IPS-18a (cell line): ENCODE data around the gene RANBP6.
"Not testable (repeated sequence)": the region's sequence is repeated elsewhere in the genome, so short reads cannot be mapped to it uniquely, and the experiment has no call there.

Source experiments
- H3K27ac ChIP-seq: one replicate; pipeline ENCODE4 v1.5.1; 2013; ENCODE audit warnings: low read length
- H3K27me3 ChIP-seq: one replicate; pipeline ENCODE4 v1.6.1; 2013; ENCODE audit warnings: mild to moderate bottlenecking, low read length; ENCODE audit not compliant: control insufficient read depth, insufficient read depth
- H3K36me3 ChIP-seq: one replicate; pipeline ENCODE4 v1.6.1; 2013; ENCODE audit warnings: low read depth, low read length; ENCODE audit not compliant: control insufficient read depth
- H3K4me1 ChIP-seq: one replicate; pipeline ENCODE4 v1.6.1; 2013; ENCODE audit warnings: low read depth, low read length; ENCODE audit not compliant: control insufficient read depth
- H3K4me3 ChIP-seq: one replicate; pipeline ENCODE4 v1.5.1; 2013; ENCODE audit warnings: low read length
- H3K9ac ChIP-seq: one replicate; pipeline ENCODE4 v1.6.1; 2013; ENCODE audit warnings: mild to moderate bottlenecking, low read length, moderate library complexity
- H3K9me3 ChIP-seq: one replicate; pipeline ENCODE4 v1.6.1; 2013; ENCODE audit warnings: low read depth, low read length; ENCODE audit not compliant: control insufficient read depth

RANBP6 gene

DNA sequence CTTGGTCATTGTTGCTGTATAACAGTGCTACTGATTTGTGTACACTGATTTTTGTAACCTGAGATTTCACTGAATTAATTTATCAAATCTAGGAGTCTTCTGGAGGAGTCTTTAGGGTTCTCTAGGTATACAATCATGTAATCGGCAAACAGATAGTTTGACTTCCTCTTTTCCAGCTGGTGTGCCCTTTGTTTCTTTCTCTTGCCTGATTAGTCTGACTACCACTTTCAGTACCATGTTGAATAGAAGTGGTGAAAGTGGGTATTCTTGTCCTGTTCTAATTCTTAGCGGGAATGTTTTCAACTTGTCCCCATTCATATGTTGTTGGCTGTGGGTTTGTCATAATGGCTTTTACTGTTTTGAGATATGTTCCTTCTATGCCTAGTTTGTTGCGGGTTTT lies 24.7 kb upstream of the RANBP6 start:
- H3K27me3 ChIP-seq = no peaks in the 10 kb centered on the region
- no peak overlapping the region for H3K4me3 ChIP-seq
- H3K9me3 ChIP-seq = no peaks in the 10 kb centered on the region
- no peaks in the 10 kb centered on the region for H3K4me1 ChIP-seq
- no peaks in the 10 kb centered on the region for H3K36me3 ChIP-seq
- no peak overlapping the region for H3K9ac ChIP-seq
- H3K27ac ChIP-seq = no peak overlapping the region

- Histone ChIP-seq H3K4me3 (no peak overlapping the region), H3K9me3 (no peaks in the 10 kb centered on the region), H3K36me3 (no peaks in the 10 kb centered on the region), H3K27me3 (no peaks in the 10 kb centered on the region), H3K27ac (no peak overlapping the region), H3K4me1 (no peaks in the 10 kb centered on the region), H3K9ac (no peak overlapping the region)
Observed at GRCh38 chr9:6036391-6036790, 21.0 kb upstream of the RANBP6 start.

- Histone ChIP-seq H3K36me3 (no peaks in the 10 kb centered on the region), H3K9ac (no peak overlapping the region), H3K4me3 (no peak overlapping the region), H3K4me1 (no peaks in the 10 kb centered on the region), H3K9me3 (no peaks in the 10 kb centered on the region), H3K27me3 (no peaks in the 10 kb centered on the region), H3K27ac (no peak overlapping the region)
Observed at GRCh38 chr9:6034954-6035353, 19.5 kb upstream of the RANBP6 start.

- H3K36me3 ChIP-seq = no peaks in the 10 kb centered on the region
- H3K27me3 ChIP-seq = no peaks in the 10 kb centered on the region
- no peaks in the 10 kb centered on the region for H3K4me1 ChIP-seq
- no peaks in the 10 kb centered on the region for H3K9me3 ChIP-seq
- no peak overlapping the region for H3K4me3 ChIP-seq
- no peak overlapping the region for H3K27ac ChIP-seq
- H3K9ac ChIP-seq = no peak overlapping the region
Observed at GRCh38 chr9:6029604-6030274, 14.3 kb upstream of the RANBP6 start.

DNA sequence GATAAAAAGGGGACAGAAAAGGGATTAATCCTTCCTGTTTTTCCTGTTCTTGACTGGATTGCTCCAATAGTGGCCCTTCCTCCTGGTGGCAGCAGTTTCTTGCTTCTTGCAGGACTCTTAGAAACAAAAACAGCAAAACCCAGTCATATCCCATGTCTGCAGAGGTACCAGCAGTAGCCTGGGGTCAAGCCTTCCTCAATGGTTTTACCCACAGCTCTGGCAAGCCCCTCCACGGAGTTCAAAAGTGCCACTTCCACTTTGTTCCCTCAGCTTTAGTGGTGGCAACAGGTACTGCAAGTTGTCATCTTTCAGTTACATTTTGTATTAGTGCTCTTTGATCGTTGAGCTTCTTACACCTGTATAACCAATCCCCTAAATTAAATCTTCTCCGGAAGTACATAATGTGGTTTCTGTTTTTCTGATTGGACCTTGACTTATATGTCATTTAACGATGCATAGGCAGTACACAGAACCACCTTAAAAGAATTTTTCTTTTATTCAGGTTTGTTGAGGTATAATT lies 8.7 kb upstream of the RANBP6 start:
- Histone ChIP-seq H3K9me3 (no peaks in the 10 kb centered on the region), H3K36me3 (no peaks in the 10 kb centered on the region), H3K4me3 (no peak overlapping the region), H3K4me1 (no peaks in the 10 kb centered on the region), H3K27ac (no peak overlapping the region), H3K27me3 (no peaks in the 10 kb centered on the region), H3K9ac (no peak overlapping the region)

- H3K36me3 ChIP-seq = peaks cover 20% of the 10 kb centered on the region
- H3K9me3 ChIP-seq, H3K4me1 ChIP-seq, H3K27me3 ChIP-seq, H3K9ac ChIP-seq, H3K4me3 ChIP-seq, H3K27ac ChIP-seq: not testable (repeated sequence)
Observed at GRCh38 chr9:6016975-6017374, 1.6 kb upstream of the RANBP6 start.

DNA sequence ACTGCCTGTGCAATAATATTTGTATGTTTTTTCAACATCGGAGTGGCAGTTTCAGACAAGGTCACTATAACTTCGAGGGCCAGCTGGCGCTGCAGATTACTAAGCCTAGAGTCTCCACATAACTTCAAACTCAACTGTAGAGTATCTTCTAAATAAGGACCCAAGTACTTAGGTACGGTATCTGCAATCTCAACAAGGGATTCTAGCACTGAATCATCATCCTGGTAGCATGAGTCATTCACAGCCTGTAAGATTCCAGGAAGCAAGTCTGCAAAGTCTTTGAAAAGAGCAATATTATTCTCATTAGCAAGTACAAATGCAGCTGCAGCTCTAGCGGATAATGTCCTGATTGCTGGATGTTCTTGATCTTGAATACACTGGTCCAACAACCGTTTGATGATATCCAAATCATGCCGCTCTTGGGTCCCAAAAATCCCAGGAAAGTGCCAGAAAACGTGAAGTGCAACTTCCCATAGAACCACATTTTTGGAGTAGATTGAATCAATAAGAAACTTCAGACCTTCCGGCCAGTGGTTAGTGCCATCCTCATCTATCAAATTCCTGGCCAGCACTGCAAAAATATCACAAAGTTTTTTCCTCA lies 654 bp downstream of the RANBP6 start:
- Histone ChIP-seq H3K36me3 (peaks cover 24% of the 10 kb centered on the region), H3K27ac (peak overlapping the region; percentile 52), H3K4me3 (peak overlapping the region; percentile 81), H3K4me1 (peaks cover 7% of the 10 kb centered on the region), H3K9ac (peak overlapping the region; percentile 80), H3K27me3 (no peaks in the 10 kb centered on the region), H3K9me3 (no peaks in the 10 kb centered on the region)

DNA sequence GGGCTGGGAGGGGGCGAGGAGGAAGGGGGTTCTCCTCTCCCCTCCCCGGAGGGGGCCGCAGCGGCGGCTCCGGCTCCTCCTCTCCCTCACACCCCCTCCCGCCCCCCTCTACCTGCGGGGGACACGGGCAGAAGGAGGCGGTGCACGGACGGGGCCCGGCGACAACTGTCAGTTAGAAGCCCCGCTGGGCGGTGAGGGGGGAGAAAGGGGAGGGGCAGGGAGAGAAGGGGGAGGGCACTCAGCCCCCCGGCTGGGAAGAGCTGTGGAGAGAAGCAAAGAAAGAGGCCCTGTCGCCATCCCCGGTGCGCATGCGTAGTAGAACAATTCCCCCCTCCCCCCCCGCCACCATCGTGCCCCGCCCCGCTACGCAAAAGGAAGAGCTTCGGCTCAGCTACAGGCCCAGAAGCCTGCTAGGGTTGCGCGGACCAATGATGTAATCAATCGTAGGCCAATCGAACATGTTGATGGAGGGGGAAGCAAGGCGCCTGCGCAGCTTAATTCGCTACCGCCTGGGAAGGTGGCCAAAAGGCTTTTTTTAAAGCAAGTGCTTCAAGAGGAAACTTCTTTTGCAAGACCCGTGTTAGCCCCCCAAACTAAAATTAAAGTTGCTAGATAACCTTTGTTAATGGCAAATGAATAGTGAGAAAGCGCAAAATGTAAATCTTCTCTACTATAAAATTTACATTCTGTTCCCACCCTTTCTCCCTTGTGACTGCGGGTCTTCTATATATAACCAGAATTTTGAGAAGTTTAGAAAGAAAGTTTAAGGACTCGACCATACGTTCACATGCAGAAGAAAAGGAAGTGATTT lies 7.0 kb downstream of the RANBP6 start:
- peaks cover 9% of the 10 kb centered on the region for H3K4me1 ChIP-seq
- H3K4me3 ChIP-seq = peak overlapping the region; percentile 79
- H3K27me3 ChIP-seq = no peaks in the 10 kb centered on the region
- H3K27ac ChIP-seq = peak overlapping the region; percentile 65
- H3K9me3 ChIP-seq = no peaks in the 10 kb centered on the region
- peaks cover 15% of the 10 kb centered on the region for H3K36me3 ChIP-seq
- H3K9ac ChIP-seq = peak overlapping the region; percentile 73

DNA sequence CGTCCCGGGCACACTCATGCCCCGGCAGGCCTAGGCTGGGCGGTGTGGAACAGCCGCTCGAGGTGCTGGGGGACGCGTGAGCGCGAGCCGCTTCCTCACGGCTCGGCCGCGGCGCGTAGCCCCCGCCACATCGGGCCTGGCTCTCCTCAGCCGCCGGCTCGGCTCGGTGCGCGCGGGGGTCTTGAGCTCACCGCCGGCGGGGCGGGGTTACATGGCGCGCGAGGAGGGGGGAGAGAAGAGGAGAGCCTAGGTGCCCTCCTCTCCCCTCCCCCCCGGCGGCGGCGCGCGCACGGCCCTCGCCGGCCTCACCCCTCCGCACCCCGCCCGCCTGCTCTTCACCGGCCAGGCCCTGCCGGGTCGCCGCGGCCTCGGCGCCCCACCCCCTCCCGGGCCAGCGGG lies 7.7 kb downstream of the RANBP6 start:
- H3K9ac ChIP-seq = peak overlapping the region; percentile 52
- H3K4me1 ChIP-seq = peaks cover 9% of the 10 kb centered on the region
- peaks cover 9% of the 10 kb centered on the region for H3K36me3 ChIP-seq
- no peak overlapping the region for H3K27ac ChIP-seq
- no peaks in the 10 kb centered on the region for H3K27me3 ChIP-seq
- no peaks in the 10 kb centered on the region for H3K9me3 ChIP-seq
- H3K4me3 ChIP-seq = peak overlapping the region; percentile 79

GRCh38 chr9:6007058-6007769 lies 8.2 kb downstream of the RANBP6 start:
- no peak overlapping the region for H3K27ac ChIP-seq
- H3K9ac ChIP-seq = peak overlapping the region; percentile 40
- H3K4me1 ChIP-seq = peaks cover 9% of the 10 kb centered on the region
- peak overlapping the region; percentile 79 for H3K4me3 ChIP-seq
- no peaks in the 10 kb centered on the region for H3K9me3 ChIP-seq
- H3K36me3 ChIP-seq = peaks cover 4% of the 10 kb centered on the region
- no peaks in the 10 kb centered on the region for H3K27me3 ChIP-seq

DNA sequence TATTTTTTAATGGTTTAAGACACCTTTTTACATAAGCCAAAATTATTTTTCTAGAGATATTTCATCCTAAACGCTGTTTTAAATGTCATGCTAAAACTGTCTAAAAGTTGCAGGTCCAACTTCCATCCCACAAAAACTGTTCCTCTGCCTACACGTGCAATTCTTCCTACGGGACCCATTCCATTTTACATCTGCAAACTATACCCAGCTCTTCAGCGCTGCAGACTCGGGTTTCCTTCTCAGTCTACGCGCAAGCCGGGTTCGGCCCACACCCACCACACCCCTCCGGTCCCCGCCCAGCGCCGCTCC lies 8.7 kb downstream of the RANBP6 start:
- peaks cover 1% of the 10 kb centered on the region for H3K36me3 ChIP-seq
- no peaks in the 10 kb centered on the region for H3K27me3 ChIP-seq
- H3K4me1 ChIP-seq = peaks cover 9% of the 10 kb centered on the region
- no peak overlapping the region for H3K27ac ChIP-seq
- H3K9ac ChIP-seq = peak overlapping the region; percentile 40
- peak overlapping the region; percentile 79 for H3K4me3 ChIP-seq
- H3K9me3 ChIP-seq = no peaks in the 10 kb centered on the region
